Hematopoietic multipotent progenitor cell treated with erythropoietin and hydrocortisone succinate and interleukin-3 and kit ligand, for 4 days (in vitro differentiated cells): ENCODE data around the gene MAST2.
"Not testable (repeated sequence)": the region's sequence is repeated elsewhere in the genome, so short reads cannot be mapped to it uniquely, and the experiment has no call there.

Experiments
- DNase-seq: peaks from one replicate; pipeline ENCODE4 v3.0.0-alpha.2; 2015

The MAST2 gene

DNA sequence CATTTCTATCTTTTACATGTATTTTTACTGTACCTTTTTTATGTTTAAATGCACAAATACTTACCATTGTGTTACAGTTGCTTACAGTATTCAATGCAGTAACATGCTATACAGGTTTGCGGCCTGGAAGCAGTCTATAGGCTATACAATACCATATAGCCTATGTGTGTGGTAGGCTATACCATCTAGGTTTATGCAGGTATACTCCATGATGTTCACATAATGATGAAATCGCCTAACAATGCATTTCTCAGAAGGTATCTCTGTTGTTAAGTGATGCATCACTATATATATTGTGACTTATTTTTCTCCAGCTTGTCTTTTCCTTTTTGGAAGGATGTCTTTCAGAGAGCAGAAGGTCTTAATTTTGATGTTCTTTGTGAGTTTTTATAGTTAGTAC is 103.5 kb downstream of the MAST2 start:
- DNase-seq = no peak

DNA sequence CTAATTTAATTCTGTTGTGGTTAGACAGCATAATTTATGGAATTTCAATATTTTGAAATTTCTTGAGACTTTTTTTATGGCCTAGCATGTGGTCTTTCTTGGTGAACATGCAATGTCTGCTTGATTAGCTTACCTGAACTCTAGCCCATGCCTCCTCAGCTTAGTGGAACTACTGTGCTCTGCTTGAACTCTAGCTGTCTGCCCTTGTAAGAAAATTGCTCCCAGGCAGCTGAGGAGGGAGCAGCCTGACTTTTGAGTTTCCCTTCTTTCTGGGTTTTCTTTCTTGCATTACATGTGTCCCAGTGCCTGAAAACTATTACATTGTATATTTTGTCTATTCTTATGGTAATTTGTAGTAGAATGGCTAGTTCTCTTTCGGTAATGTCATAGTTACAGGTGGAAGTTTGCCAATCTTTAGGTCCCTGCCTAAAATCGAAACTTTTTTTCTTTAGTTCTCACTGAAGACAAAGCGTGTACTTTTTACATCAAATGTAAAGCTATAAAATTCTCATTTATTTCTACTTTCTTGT is 105.3 kb downstream of the MAST2 start:
- no peak for DNase-seq

DNA sequence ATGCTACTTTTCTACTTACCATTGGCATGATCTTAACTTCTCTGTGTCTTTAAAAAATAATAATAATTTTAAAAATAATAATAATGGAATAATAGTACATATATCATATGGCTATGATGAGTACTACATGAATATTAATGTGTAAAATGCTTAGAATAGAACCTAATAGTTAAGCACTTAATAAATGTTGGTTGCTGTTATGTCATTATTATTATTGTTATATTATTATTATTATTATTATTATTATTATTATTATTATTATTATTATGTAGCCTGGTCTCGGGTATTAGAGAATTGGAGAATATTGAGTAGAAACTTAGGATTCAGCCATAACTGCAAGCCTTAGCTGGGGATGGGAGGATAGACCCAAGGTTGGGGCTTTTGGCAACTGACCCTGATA is 108.2 kb downstream of the MAST2 start:
- no peak for DNase-seq

DNA sequence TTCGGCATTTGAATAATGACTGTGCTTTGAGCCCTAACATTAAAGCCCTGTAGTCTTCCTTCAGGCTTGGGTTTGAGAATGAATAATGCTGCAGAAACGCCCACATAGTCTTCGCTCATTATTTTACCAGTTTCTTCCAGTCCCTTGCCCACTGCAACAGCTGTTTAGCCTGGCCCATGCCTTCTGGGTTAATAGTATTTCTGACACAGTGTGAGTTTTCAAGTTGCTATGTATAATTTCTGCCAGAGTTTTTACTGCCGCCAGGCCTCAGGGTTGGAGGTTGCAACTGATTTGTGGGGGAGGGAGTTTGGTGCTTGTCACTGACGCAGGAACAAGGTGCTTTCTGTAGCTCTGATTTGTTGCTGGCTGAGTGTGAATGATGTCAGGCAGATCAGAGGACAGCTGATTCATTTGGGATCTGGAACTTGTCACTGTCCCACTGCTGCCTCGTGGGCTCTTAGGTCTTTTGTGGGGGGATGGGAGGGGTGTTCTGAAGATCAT is 109.8 kb downstream of the MAST2 start:
- DNase-seq = no peak

DNA sequence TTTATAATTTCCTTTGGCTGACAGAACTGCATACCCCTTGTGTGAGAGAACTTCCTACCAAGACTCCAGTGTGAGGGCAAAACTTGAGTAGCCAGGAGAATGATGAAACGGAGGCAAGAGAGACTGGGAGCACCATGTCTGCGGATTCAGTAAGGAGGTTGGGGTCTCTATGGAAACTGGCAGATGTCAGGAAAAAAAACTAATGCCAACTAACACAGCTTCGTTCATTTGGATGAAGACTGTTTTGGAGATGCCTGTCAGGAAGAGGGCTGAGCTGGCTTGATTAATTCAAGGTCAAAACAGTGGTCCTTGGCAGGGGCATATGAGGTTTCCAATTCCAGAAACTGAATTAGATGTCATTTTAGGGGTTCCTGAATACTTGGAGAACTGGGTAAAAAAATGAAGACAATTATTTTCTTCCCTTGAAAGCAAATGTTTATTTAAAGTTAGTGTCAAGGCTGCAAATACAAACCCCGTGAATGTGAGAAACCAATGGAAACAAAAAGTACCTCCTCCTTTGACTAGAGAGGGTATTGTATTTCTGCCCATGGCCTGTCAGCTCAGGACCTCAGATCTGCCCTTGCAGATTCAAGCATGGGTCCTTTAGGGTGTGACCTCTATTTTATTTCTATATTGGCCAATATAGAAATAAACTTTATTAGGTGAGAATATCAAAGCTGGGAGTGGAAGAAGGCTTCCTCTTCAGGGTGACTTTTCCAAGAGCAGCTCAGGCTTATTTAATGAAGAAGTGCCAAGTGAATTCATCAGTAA is 110.5 kb downstream of the MAST2 start:
- no peak for DNase-seq

DNA sequence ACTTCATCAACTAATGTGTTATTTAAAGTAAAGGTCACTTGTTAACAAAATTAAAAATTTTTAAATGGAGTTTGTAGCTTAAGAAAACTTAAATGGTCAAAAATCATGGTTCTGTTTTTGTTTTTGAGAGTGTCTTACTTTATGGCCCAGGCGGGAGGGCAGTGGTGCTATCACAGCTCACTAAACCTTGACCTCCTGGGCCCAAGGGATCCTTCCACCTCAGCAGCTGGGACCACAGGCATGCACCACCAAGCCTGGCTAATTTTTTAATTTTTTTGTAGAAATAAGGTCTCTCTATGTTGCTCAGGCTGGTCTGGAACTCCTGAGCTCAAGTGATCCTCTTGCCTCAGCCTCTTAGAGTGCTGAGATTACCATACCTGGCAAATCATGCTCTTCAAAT is 111.4 kb downstream of the MAST2 start:
- no peak for DNase-seq

DNA sequence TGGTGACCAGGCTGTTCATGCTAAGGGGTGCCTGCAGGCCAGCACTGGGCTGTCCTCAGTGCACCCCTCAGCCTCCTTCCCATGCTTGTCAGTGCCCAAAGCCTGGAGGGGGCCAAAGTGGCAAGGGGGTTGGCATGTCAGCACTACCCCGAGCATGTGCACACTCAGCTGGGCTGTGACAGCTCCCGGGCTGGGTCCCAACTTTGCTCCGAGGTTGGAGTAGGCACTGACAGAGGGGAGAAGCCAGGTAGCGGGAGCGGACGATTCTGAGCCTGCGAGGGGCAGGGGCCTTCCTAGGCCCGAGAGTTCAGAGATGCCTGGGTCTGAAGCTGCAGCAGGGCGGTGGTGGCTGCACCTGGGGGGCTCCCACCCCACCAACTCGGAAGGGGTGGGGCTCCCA is 119.0 kb downstream of the MAST2 start:
- no peak for DNase-seq

DNA sequence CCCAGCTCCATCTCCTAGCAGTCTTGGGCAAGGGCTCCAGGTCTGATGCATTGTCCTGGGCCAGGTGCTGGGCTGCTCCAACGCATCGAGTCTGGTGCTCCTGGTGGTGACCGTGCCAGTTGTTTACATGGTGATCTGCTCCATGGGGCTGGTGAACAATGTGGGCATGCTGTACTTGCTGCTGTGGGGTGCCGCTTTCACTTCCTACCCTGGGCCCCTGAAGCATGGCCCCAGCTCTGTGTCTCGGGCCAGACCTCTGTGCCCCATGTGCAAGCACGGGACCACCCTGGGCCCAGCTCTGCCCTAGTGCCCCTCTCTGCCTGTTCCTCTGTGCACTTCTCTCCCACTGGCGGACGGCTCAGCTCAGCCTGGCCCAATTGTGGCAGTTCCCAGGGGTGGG is 119.4 kb downstream of the MAST2 start:
- DNase-seq = no peak

DNA sequence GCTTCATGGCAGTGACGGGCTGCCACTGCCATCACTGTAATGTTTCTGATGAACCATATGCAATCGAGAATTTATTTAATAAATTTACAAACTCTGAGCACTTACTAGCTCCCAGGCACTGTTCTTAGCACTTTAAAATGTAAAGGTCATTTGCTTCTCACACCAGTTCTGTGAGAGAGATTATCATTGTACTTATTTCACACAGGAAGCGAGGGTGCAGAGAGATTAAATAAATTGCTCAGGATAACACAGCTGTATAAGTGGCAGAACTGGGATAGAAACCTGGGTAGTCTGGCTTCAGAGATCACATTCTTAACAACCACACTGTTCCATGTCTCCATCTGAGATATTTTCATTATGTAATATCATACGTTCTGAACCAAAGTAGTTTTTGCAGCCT is 119.9 kb downstream of the MAST2 start:
- peak; percentile 33 for DNase-seq

DNA sequence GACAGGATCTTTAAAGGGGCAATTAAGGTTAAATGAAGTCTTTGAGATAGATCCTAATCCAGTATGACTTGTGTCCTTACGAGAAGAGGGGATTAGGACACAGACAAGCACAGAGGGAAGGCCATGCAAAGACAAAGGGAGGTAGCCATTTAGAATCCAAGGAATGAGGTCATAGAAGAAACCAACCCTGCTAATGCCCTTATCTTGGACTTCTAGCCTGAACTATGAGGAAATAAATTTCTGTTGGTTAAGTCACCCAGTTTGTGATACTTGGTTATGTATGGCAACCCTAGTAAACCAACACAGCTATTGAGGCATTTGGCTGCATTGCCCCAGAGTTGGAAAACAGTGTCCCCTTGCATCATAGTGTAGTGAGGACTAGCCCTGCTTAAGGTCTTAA is 121.3 kb downstream of the MAST2 start:
- peak; percentile 14 for DNase-seq

DNA sequence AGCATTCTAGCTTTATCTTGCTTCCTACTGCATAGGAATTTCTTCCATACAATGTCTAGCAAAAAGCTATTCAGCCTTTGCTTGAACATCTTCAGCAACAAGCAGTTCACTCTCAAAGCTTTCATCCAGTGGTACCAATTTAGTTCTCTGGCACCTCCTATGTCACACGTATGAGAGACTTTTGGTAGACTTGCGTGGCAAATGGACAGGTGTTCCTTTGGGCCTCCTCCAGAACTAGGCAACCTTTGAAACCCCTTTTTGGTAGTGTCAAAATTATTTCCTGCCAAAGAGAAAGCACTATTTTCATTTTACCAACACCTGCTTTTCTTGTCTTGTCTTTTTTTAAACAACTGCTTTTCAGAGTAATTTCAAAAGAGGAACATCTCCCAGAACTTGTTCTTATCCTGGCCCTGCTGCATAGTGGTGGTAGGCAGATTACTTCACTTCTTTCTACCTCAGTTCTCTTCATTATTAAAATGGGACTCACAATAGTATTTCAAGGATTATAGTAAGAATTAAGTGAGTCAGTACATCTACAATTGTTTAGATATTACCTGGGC is 122.4 kb downstream of the MAST2 start:
- DNase-seq = peak; percentile 49

DNA sequence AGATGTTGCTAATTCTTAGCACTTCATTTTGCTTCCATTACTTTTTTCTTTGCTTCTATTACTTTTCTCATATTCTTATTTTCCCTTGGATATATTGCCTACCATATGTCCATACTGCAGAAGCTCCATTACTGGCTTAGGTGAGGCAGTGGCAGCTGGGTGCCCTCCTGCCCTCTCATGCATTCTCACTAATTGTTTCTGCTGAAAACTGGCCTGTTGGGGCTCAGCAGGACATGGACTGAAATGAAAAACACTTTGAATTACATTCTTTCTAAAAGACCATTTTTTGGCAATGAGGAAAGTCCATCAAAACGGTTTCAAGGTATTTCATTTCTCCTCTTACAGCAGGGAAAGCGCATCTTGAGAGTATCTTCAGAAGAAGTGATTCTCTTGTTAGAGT is 122.9 kb downstream of the MAST2 start:
- DNase-seq = no peak

DNA sequence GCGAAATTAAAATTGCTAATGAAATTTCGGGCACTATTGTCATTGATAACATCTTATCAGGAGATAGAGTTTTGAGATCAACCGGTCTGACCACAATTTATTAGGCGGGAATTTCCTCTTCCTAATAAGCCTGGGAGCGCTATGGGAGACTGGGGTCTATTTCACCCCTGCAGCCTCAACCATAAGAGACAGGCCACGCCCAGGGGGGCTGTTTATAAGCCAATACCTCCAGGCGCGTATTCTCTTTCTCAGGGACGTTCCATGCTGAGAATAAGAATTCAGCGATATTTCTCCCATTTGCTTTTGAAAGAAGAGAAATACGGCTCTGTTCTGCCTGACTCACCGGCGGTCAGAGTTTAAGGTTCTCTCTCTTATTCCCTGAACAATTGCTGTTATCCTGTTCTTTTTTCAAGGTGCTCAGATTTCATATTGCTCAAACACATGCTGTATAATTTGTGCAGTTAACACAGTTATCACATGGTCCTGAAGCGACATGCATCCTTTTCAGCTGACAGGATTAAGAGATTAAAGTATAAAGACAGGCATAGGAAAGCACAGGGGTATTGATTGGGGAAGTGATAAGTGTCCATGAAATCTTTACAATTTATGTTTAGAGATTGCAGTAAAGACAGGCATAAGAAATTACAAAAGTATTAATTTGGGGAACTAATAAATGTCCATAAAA is 124.0 kb downstream of the MAST2 start:
- not testable (repeated sequence) for DNase-seq

DNA sequence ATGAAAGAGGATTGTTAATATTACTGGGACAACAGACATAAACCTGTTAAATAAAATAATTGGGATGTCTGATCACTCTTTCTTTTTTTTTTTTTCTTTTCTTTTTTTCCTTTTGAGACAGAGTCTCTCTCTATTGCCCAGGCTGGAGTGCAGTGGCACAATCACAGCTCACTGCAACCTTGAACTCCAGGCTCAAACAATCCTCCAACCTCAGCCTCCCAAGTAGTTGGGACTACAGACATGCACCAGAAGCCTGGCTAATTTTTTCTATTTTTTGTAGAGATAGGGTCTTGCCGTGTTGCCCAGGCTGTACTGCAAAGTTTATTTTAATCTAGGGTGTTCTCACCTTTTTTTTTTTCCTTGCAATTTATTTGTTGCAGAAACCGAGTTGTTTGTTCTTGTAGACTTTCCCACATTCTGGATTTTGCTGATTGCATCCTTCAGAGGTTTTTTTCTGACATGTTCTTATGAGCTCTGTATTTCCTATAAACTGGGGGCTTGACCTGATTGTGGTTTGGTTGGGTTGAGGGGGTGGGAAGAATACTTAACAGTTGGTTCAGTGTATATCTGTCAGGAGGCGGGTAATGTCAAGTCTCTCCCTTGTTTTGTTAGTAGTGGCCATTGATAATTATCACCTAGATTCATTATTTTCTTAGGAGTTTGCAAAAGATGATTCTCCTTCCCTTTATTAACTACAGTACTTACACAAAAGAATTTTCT is 125.2 kb downstream of the MAST2 start:
- DNase-seq = peak; percentile 15

DNA sequence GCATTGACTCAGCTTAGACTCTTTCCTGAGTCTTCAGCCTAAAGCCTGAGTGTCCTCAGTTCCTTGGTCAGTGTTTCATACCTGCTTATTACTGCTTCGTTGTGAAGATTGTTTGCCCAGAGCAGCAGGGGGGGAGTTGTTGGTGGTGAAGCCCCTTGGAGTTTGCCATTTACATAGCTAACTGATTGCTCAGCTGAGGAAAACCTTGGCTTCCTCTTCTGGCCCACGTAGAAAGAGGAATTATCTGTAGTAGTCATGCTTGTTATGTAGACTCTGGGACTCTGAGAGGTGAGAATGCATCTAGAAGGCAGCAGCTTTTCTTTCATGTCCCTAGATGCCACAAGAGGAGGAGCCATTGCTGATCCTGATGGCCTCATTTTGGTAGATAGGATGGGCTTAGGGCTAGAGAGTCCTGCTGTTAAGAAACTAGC is 125.9 kb downstream of the MAST2 start:
- DNase-seq = peak; percentile 64

DNA sequence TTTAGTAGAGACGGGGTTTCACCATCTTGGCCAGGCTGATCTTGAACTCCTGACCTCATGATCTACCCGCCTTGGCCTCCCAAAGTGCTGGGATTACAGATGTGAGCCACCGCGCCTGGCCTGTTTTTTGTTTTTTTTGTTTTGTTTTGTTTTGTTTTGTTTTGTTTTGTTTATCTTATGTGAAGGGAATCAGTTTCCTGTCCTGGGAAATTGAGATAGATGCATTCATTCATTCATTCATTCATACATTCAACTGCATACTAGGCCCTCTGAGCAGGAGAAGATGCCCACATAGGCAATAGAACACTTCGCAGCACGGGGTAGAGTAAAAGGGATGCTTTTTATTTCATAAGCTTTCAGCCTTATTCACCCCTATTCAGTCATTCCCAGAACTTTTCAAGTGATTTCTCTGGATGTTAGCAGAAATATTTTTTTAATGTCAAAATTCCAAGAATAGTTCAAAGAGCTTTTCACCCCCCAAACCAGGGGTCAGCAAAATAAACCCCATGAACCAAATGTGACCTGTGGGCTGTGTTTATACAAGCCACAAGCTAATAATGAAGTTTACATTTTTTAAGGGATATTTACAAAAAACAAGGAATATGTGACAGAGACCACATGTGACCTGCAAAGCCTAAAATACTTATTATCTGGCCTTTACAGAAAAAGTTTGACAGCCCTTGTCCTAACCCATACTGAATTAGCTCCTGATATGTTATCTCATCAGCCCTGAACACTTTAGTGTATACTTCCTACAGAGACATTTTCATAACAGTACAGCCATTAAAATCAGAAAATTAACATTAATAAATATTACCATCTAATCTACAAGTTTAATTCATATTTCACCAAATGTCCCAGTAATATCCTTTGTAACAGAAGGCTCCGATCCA is 127.1 kb downstream of the MAST2 start:
- DNase-seq = peak; percentile 68

DNA sequence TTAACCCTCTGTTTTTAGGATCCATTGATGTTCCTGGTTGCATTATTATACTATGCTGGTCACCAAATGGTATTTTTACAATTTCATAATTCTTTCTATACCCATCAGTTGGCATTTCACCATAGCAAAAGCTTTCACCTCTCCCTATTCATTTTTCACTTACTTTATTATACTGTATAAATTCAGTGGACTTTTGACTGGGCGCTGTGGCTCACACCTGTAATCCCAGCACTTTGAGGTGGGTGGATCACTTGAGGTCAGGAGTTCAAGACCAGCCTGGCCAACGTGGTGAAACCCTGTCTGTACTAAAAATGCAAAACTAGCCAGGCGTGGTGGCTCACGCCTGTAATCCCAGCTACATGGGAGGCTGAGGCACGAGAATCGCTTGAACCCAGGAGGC is 128.8 kb downstream of the MAST2 start:
- not testable (repeated sequence) for DNase-seq

DNA sequence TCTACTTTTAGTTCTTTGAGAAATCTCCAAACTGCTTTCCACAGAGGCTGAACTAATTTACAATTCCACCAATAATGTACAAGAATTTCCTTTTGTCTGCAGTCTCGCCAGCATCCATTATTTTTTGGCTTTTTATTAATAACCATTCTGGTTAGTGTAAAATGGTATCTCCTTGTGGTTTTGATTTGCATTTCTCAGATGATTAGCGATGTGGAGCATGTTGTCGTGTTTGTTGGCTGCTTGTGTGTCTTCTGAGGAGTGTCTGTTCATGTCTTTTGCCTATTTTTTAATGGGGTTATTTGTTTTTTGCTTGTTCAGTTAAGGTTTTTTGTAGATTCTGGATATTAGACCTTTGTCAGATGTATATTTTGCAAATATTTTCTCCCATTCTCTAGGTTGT is 131.5 kb downstream of the MAST2 start:
- DNase-seq = no peak

DNA sequence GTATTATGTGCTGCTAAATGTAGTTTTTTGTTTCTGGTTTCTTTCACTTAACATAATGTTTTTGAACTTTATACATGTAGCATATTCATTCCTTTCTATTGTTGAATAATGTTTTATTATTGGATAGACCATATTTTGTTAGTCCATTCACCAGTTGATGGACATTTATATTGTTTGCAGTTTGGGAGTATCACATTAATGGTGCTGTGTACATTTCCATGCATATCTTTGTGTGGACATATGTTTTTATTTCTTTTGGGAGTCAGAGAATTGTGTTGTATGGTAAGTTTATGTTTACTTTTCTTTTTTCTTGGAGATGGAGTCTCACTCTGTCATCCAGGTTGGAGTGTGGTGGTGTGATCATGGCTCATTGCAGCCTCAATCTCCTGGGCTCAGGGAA is 134.6 kb downstream of the MAST2 start:
- DNase-seq = no peak

DNA sequence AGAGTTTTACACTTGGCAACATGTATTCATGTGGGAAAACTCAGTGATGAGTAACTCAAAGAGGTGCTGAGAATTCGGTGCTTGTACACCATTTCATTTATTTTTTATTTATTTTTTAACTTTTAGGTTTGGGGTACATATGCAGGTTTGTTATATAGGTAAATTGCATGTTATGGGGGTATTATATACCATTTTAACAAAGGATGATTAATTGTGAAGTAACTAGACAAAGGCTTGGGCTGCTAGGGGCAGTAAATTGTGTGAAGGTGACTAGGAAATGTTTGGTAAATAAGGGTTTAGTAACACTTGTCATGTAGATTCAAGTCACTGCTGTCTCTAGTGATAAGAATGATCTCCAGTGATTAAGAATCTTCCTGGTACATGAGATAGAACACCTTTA is 139.0 kb downstream of the MAST2 start:
- DNase-seq = no peak

DNA sequence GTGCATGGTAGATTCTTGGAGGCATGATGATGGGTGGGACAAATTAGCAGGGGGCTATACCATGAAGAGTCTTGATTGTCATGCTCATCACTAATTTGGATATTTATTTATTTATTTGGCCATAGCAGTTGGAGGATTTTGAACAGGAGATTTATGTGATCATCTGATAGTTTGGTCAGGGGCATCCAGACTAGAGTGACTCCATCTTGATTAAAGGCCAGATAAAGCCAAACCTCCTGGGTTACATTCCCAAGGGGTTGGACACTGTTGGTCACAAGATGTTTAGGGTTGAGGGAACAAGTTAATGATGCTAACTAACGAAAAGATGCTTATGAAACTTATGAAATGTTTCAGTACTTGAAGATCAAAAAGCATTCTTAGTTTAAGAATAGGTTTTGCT is 139.8 kb downstream of the MAST2 start:
- DNase-seq = no peak

DNA sequence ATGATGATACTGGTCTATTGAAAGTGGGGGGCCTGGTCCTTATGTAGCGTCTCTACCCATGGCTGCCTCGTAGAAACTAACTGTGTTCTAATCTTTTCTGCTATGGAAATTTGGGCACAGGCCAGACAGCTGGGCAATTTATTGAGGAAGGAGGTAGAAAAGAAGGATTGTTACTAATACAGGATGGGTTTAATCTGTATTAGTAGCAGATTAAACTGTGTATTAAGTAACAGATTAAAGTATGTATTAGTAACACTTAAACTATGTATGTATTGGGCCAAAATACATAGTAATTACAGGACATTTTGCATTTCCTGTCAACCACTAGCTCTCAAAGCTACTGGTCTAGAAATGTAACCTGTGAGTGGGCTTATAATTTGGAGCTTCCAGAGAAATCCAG is 142.0 kb downstream of the MAST2 start:
- DNase-seq = no peak
